GM12878 (cell line): Measurements from ENCODE around the gene NRG3. TPM values are rescaled to one million over a fixed set of nuclear protein-coding genes. Genes with fewer than 3 reads are reported as not detected.

ENCODE experiments used
- ATAC-seq: fragments of 200-7000 bp; cut with Tn5 transposase; 3 replicates; pipeline ENCODE4 v1.9.1; 2020; ENCODE audit warnings: mild to moderate bottlenecking, moderate library complexity
- BruUV-seq: library from RNA; stranded (reverse); fragments of 400-500 nt; replicated peaks from 2 replicates; lab custom pipeline; 2021; lab: Mats Ljungman, UMichigan
- CTCF ChIA-PET: fragments of 300-600 bp; sonication (Branson Sonifier 250); formaldehyde crosslinking; extraction: SDS; loops from one replicate; lab custom pipeline; 2021; ENCODE audit warnings: inconsistent platforms; lab: Yijun Ruan, JAX
- POLR2A ChIA-PET: fragments of 350-600 bp; formaldehyde crosslinking; extraction: SDS; loops from one replicate; lab custom pipeline; 2021; ENCODE audit warnings: inconsistent platforms; lab: Charles Lee
- RAD21 ChIA-PET: fragments of 300-600 bp; sonication (Branson Sonifier 250); formaldehyde crosslinking; loops from one replicate; lab custom pipeline; 2023; ENCODE audit warnings: antibody characterized with exemption; ENCODE audit not compliant: unreplicated experiment; lab: Charles Lee
- SMC1A ChIA-PET: fragments of 300-600 bp; sonication (Branson Sonifier 250); formaldehyde crosslinking; loops from one replicate; lab custom pipeline; 2023; ENCODE audit not compliant: unreplicated experiment, uncharacterized antibody; lab: Charles Lee
- DNase-seq: peaks from one replicate; pipeline ENCODE4 v3.0.0-alpha.2; 2011; ENCODE audit warnings: low read depth, low spot score
- FAIRE-seq: peaks from 3 replicates; lab custom pipeline; 2011; peaks lifted over from hg19 to GRCh38; lab: Jason Lieb, UNC
- H2AFZ ChIP-seq: 2 replicates; pipeline ENCODE4 v1.6.0; 2011; ENCODE audit warnings: low read depth, low read length, control low read depth; ENCODE audit not compliant: control insufficient read depth
- H3K27ac ChIP-seq: 2 replicates; pipeline ENCODE4 v1.5.1; 2011; ENCODE audit warnings: control low read depth; ENCODE audit not compliant: control insufficient read depth, insufficient read depth
- H3K27me3 ChIP-seq, 2 experiments: replicated peaks in 1 of 2; 2 replicates each; pipeline versions ENCODE4 v1.6.0 to v1.6.1; 2011; ENCODE audit warnings: low read length in 1 of 2; ENCODE audit not compliant: control insufficient read depth in 2 of 2, insufficient read depth in 2 of 2
- H3K36me3 ChIP-seq, 2 experiments: 2 replicates each; pipeline ENCODE4 v1.5.1; 2011; ENCODE audit warnings: low read length in 1 of 2; ENCODE audit not compliant: control insufficient read depth in 2 of 2, insufficient read depth in 2 of 2
- H3K4me1 ChIP-seq: 2 replicates; pipeline ENCODE4 v1.6.1; 2011; ENCODE audit warnings: mild to moderate bottlenecking, low read length, moderate library complexity, mixed read lengths; ENCODE audit not compliant: control insufficient read depth, insufficient read depth
- H3K4me2 ChIP-seq: 2 replicates; pipeline ENCODE4 v1.6.0; 2011; ENCODE audit warnings: control low read depth; ENCODE audit not compliant: control insufficient read depth, insufficient read depth
- H3K4me3 ChIP-seq: fragments of 200-600 bp; sonication (generic); 2 replicates; pipeline ENCODE4 v1.5.1; 2016
- H3K79me2 ChIP-seq: 2 replicates; pipeline ENCODE4 v1.6.0; 2011; ENCODE audit warnings: low read length; ENCODE audit not compliant: control insufficient read depth, insufficient read depth
- H3K9ac ChIP-seq: 2 replicates; pipeline ENCODE4 v1.8.0; 2011; ENCODE audit warnings: low read length, control low read depth, mixed read lengths; ENCODE audit not compliant: control insufficient read depth, insufficient read depth
- H3K9me3 ChIP-seq: replicated peaks from 3 replicates; pipeline ENCODE4 v1.5.1; 2011; ENCODE audit warnings: mild to moderate bottlenecking, low read length; ENCODE audit not compliant: control insufficient read depth, insufficient read depth
- H4K20me1 ChIP-seq: 2 replicates; pipeline ENCODE4 v1.6.0; 2011; ENCODE audit not compliant: control insufficient read depth, insufficient read depth
- BACH1 ChIP-seq: fragments of 450-650 bp; IDR thresholded peaks from 2 replicates; pipeline ENCODE4 v1.6.1; 2017; ENCODE audit warnings: mild to moderate bottlenecking, borderline replicate concordance
- CHD4 ChIP-seq: fragments of 200-600 bp; sonication (generic); IDR thresholded peaks from 2 replicates; pipeline ENCODE4 v1.6.1; 2016; ENCODE audit warnings: mild to moderate bottlenecking
- IKZF2 ChIP-seq, 2 experiments: fragments of 450-650 bp; IDR thresholded peaks; 2 replicates each; pipeline ENCODE4 v1.6.1; 2017; ENCODE audit warnings: mild to moderate bottlenecking in 2 of 2, moderate library complexity in 2 of 2
- WGBS: methylation state at CpG from one replicate; pipeline ENCODE4 v1.1.6; 2016; ENCODE audit warnings: low lambda C conversion rate; ENCODE audit not compliant: insufficient replicate concordance, insufficient coverage; ENCODE audit errors: missing lambda C conversion rate; 5-methylcytosine and 5-hydroxymethylcytosine counted together
- in situ Hi-C: fragments of 300-500 bp; cut with MboI; formaldehyde crosslinking; loops from 9 replicates; pipeline ENCODE4 v1.14.3; 2018; ENCODE audit warnings: mixed read lengths
- intact Hi-C: fragments of 100-400 bp; cut with micrococcal nuclease; formaldehyde crosslinking; loops from one replicate; pipeline ENCODE4 v1.14.2; 2022; ENCODE audit not compliant: unreplicated experiment
- polyA plus RNA-seq, 11 experiments: library from polyadenylated mRNA; depleted of rRNA in 4 of 11; unstranded in 6 of 11; stranded (reverse) in 5 of 11; fragments of >200 nt; fragmentation: Nextera tagmentation in 4 of 11; fragmentation: Illumina TruSeq in 1 of 11; extraction: Ambion mirVana in 4 of 11; extraction: Trizol in 1 of 11; gene quantifications; 1 replicate in 1 of 11; 2 replicates in 10 of 11; pipeline versions ENCODE4 v1.2.1 to v1.2.3, GENCODE V29; 2011 to 2016; ENCODE audit warnings: inconsistent platforms in 2 of 11, missing spikeins in 2 of 11, low read depth in 1 of 11
- total RNA-seq, 4 experiments: library from RNA; depleted of rRNA in 3 of 4; stranded (reverse); fragments of >200 nt in 3 of 4; fragmentation: Illumina TruSeq in 1 of 4; extraction: Trizol in 1 of 4; gene quantifications; 2 replicates each; pipeline versions ENCODE4 v1.2.1 to v1.2.3, GENCODE V29; 2013 to 2021
- TF ChIP-seq, protein P1 (sequence below): fragments of 450-650 bp; formaldehyde crosslinking; IDR thresholded peaks from 2 replicates; pipeline ENCODE4 v1.4.0; 2022; ENCODE audit warnings: mild to moderate bottlenecking, moderate library complexity

The NRG3 gene
- total and polyA plus RNA-seq, 10 of the 15 experiments (the other 5 are each of a cell fraction or from before 2014, with no cell fraction given), result 0.03 to 0.41 (median 0.17) TPM; not detected in 3

DNA sequence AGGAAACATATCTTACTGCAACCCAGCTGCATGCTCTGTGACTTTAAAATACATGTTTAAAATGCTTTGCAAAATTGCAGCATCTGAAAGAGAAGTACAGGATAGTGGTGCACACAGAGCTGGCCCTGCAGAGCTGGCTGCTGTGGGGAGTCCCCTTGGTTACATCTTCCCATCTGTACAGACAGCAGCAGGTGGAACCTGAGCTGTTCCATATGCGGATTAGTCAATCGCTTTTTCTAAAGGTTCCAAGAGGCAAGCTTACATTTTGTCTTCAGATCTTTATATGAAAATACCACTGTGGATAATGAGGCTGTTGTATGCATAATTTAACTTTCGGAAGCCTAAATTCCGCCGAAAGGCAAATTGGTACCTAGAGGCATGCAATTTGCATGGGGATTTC lies 444.1 kb downstream of the NRG3 start:
- ATAC-seq, result no peak
- CTCF ChIA-PET, result no interaction called here
- no TSS peak for BruUV-seq

More for the DNA sequence above, 444.1 kb downstream of the NRG3 start:
- Histone ChIP-seq H3K9ac (no peak overlapping the region), H4K20me1 (no peaks in the 10 kb centered on the region), H3K79me2 (no peaks in the 10 kb centered on the region), H3K4me1 (no peaks in the 10 kb centered on the region), H3K36me3 (no peaks in the 10 kb centered on the region), H2AFZ (no peak overlapping the region), H3K27me3 (no peaks in the 10 kb centered on the region), H3K4me3 (no peak overlapping the region), H3K27ac (no peak overlapping the region), H3K9me3 (no peaks in the 10 kb centered on the region), H3K4me2 (no peak overlapping the region)
- no peak for DNase-seq
- in situ Hi-C loops (no loop called here), intact Hi-C loops (no loop called here)
- TF ChIP-seq, protein P1, sequence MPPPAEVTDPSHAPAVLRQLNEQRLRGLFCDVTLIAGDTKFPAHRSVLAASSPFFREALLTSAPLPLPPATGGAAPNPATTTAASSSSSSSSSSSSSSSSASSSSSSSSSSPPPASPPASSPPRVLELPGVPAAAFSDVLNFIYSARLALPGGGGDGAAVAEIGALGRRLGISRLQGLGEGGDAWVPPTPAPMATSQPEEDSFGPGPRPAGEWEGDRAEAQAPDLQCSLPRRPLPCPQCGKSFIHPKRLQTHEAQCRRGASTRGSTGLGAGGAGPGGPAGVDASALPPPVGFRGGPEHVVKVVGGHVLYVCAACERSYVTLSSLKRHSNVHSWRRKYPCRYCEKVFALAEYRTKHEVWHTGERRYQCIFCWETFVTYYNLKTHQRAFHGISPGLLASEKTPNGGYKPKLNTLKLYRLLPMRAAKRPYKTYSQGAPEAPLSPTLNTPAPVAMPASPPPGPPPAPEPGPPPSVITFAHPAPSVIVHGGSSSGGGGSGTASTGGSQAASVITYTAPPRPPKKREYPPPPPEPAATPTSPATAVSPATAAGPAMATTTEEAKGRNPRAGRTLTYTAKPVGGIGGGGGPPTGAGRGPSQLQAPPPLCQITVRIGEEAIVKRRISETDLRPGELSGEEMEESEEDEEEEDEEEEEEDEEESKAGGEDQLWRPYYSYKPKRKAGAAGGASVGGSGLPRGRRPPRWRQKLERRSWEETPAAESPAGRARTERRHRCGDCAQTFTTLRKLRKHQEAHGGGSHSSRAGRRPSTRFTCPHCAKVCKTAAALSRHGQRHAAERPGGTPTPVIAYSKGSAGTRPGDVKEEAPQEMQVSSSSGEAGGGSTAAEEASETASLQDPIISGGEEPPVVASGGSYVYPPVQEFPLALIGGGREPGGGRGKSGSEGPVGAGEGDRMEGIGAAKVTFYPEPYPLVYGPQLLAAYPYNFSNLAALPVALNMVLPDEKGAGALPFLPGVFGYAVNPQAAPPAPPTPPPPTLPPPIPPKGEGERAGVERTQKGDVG, result no peak
- TF ChIP-seq BACH1 (no peak), IKZF2 (IDR thresholded peaks at IDR 0.05) (no peak), CHD4 (no peak)
- no peak for FAIRE-seq
- ChIA-PET RAD21 (no interaction called here), POLR2A (interaction anchor here (0.6 kb wide), 1 partner anchor 15 kb away, joined by 4 read pairs; no protein-coding TSS in a partner anchor), SMC1A (no interaction called here)
- 30% methylated on average over 5 of the region's 5 CpGs for WGBS
